Measurements from ENCODE around the gene MFSD8.
"Not testable (repeated sequence)": the region's sequence is repeated elsewhere in the genome, so short reads cannot be mapped to it uniquely, and the experiment has no call there.

MFSD8 gene

GRCh38 chr4:127965062-127965802 is at the start of gene MFSD8, which contains the start of gene ABHD18:
Gene MFSD8 (minus strand): TSS chr4:127965173. CDS start chr4:127965133, 40 bp downstream.
Gene ABHD18 (plus strand): TSS chr4:127965406. CDS start chr4:127982956, 17,550 bp downstream.
- H3K4me3 Mint-ChIP-seq, result peak within 1 kb of the TSS; percentile 95
- TF ChIP-seq CTCF (IDR thresholded peaks at IDR 0.05), result no peak
- H3K9me3 Mint-ChIP-seq, result no peaks in the 10 kb centered on the region
- DNase-seq, result peak; percentile 99
- peak within 1 kb of the TSS; percentile 98 for H3K27ac Mint-ChIP-seq
- H3K36me3 Mint-ChIP-seq (ENCODE audit: low read depth), result peaks cover 28% of the 10 kb centered on the region
- no peaks in the 10 kb centered on the region for H3K27me3 Mint-ChIP-seq (ENCODE audit: low read depth, poor library complexity)
- H3K4me1 Mint-ChIP-seq, result peaks cover 26% of the 10 kb centered on the region

GRCh38 chr4:128009428-128009827 is 44.5 kb upstream of the MFSD8 start:
- Mint-ChIP-seq H3K36me3 (ENCODE audit: low read depth) (peaks cover 56% of the 10 kb centered on the region), H3K9me3 (no peaks in the 10 kb centered on the region), H3K27me3 (ENCODE audit: low read depth, poor library complexity) (no peaks in the 10 kb centered on the region), H3K27ac (no peak overlapping the region), H3K4me3 (no peak overlapping the region), H3K4me1 (no peaks in the 10 kb centered on the region)
- TF ChIP-seq CTCF (IDR thresholded peaks at IDR 0.05), result no peak
- no peak for DNase-seq

GRCh38 chr4:128006592-128006991 is 41.6 kb upstream of the MFSD8 start:
- Mint-ChIP-seq H3K9me3 (peaks cover 4% of the 10 kb centered on the region), H3K27me3 (ENCODE audit: low read depth, poor library complexity) (no peaks in the 10 kb centered on the region), H3K27ac (no peak overlapping the region), H3K4me3 (no peak overlapping the region), H3K4me1 (no peaks in the 10 kb centered on the region), H3K36me3 (ENCODE audit: low read depth) (peaks cover 54% of the 10 kb centered on the region)
- no peak for DNase-seq
- no peak for TF ChIP-seq CTCF (IDR thresholded peaks at IDR 0.05)

GRCh38 chr4:127997534-127998388 is 32.8 kb upstream of the MFSD8 start:
- H3K36me3 Mint-ChIP-seq (ENCODE audit: low read depth), result peaks cover 87% of the 10 kb centered on the region
- no peak for TF ChIP-seq CTCF (IDR thresholded peaks at IDR 0.05)
- H3K4me1 Mint-ChIP-seq, result no peaks in the 10 kb centered on the region
- no peak overlapping the region for H3K4me3 Mint-ChIP-seq
- no peak for DNase-seq
- H3K27ac Mint-ChIP-seq, result peak overlapping the region; percentile 87
- peaks cover 53% of the 10 kb centered on the region for H3K9me3 Mint-ChIP-seq
- no peaks in the 10 kb centered on the region for H3K27me3 Mint-ChIP-seq (ENCODE audit: low read depth, poor library complexity)

- not testable (repeated sequence) for H3K27me3 Mint-ChIP-seq (ENCODE audit: low read depth, poor library complexity); H3K27ac Mint-ChIP-seq; H3K4me1 Mint-ChIP-seq; DNase-seq; H3K4me3 Mint-ChIP-seq
- Mint-ChIP-seq H3K36me3 (ENCODE audit: low read depth) (peaks cover 80% of the 10 kb centered on the region), H3K9me3 (peaks cover 50% of the 10 kb centered on the region)
These were observed 31.5 kb upstream of the MFSD8 start for GRCh38 chr4:127996521-127996920.

- no peaks in the 10 kb centered on the region for H3K4me1 Mint-ChIP-seq
- no peak overlapping the region for H3K27ac Mint-ChIP-seq
- TF ChIP-seq CTCF (IDR thresholded peaks at IDR 0.05), result no peak
- no peaks in the 10 kb centered on the region for H3K27me3 Mint-ChIP-seq (ENCODE audit: low read depth, poor library complexity)
- peaks cover 72% of the 10 kb centered on the region for H3K36me3 Mint-ChIP-seq (ENCODE audit: low read depth)
- H3K9me3 Mint-ChIP-seq, result peaks cover 46% of the 10 kb centered on the region
- H3K4me3 Mint-ChIP-seq, result no peak overlapping the region
- DNase-seq, result no peak
These were observed 30.8 kb upstream of the MFSD8 start for GRCh38 chr4:127995776-127996175.
